ENCODE data around the gene GABRB3.

DNA sequence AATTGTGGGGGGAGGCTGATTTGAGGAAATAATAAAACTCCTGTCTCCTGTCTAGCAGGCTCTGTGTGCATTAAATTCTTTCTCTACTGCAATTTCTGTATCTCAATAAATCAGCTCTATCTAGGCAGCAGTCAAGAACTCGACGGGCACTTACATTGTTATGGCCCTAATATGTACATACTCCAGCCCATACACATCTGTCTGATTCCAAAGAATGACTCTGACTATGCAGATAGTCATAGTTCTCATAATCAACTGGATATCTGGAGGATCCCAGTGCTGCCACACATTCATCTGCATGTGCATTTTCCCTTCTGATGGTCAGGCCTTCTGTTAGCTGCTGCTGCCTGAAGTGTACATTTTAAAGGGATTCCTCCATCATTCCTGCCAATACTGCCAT lies 114.6 kb downstream of the GABRB3 start:
- TF ChIP-seq, protein P1, sequence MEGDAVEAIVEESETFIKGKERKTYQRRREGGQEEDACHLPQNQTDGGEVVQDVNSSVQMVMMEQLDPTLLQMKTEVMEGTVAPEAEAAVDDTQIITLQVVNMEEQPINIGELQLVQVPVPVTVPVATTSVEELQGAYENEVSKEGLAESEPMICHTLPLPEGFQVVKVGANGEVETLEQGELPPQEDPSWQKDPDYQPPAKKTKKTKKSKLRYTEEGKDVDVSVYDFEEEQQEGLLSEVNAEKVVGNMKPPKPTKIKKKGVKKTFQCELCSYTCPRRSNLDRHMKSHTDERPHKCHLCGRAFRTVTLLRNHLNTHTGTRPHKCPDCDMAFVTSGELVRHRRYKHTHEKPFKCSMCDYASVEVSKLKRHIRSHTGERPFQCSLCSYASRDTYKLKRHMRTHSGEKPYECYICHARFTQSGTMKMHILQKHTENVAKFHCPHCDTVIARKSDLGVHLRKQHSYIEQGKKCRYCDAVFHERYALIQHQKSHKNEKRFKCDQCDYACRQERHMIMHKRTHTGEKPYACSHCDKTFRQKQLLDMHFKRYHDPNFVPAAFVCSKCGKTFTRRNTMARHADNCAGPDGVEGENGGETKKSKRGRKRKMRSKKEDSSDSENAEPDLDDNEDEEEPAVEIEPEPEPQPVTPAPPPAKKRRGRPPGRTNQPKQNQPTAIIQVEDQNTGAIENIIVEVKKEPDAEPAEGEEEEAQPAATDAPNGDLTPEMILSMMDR (IDR thresholded peaks at IDR 0.05), result no peak
- no peak for TF ChIP-seq POLR2A (IDR thresholded peaks at IDR 0.05)

Data from thyroid gland (tissue), 4 donors.